NB4 (cell line): ENCODE data around the gene WDFY4.

Source experiments
- POLR2A ChIP-seq: IDR thresholded peaks from 2 replicates; pipeline ENCODE4 v1.6.1; 2011; ENCODE audit warnings: mild to moderate bottlenecking; ENCODE audit not compliant: insufficient read length; ENCODE audit errors: extremely low read depth
- TF ChIP-seq, protein P1 (sequence below): IDR thresholded peaks from one replicate; pipeline ENCODE4 v1.5.1; 2012; ENCODE audit warnings: low read depth, low read length

DNA sequence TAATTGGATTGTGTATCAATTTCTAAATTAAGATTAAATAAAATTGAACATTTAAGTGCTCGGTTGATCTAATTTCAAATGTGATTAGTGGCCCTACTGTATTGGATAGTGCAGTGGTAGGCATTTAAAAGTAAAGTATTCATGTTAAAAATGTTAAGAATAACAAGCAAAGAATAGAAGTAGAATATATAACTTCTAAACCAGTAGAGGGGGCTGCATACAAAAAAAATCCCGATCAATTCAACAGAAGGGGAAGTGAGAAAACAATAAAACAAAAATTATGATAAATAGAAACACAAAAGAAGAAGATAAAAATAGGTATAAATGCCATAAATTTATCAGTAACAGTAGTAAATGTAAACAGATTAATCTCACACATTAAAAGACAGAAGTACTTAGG is 24.9 kb upstream of the WDFY4 start:
- TF ChIP-seq, protein P1, sequence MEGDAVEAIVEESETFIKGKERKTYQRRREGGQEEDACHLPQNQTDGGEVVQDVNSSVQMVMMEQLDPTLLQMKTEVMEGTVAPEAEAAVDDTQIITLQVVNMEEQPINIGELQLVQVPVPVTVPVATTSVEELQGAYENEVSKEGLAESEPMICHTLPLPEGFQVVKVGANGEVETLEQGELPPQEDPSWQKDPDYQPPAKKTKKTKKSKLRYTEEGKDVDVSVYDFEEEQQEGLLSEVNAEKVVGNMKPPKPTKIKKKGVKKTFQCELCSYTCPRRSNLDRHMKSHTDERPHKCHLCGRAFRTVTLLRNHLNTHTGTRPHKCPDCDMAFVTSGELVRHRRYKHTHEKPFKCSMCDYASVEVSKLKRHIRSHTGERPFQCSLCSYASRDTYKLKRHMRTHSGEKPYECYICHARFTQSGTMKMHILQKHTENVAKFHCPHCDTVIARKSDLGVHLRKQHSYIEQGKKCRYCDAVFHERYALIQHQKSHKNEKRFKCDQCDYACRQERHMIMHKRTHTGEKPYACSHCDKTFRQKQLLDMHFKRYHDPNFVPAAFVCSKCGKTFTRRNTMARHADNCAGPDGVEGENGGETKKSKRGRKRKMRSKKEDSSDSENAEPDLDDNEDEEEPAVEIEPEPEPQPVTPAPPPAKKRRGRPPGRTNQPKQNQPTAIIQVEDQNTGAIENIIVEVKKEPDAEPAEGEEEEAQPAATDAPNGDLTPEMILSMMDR: peak; percentile 16
- no peak for TF ChIP-seq POLR2A
